WTC11 (cell line): ENCODE data around the gene RPS28. TPM values are rescaled to one million over a fixed set of nuclear protein-coding genes. Genes with fewer than 3 reads are reported as not detected.

Experiments used
- ATAC-seq: fragments of 200-7000 bp; cut with Tn5 transposase; 2 replicates; pipeline ENCODE4 v1.10.0; 2021; ENCODE audit warnings: mild to moderate bottlenecking, moderate library complexity
- CTCF ChIA-PET: fragments of 300-600 bp; sonication (Branson Sonifier 250); formaldehyde crosslinking; loops from one replicate; lab custom pipeline; 2021; ENCODE audit warnings: antibody characterized with exemption; lab: Charles Lee
- POLR2A ChIA-PET: fragments of 350-600 bp; sonication (Branson Sonifier 250); formaldehyde crosslinking; loops from one replicate; lab custom pipeline; 2021; ENCODE audit warnings: antibody characterized with exemption; lab: Charles Lee
- DNase-seq: peaks from one replicate; pipeline ENCODE4 v3.0.0; 2021; ENCODE audit warnings: low spot score
- H3K27ac Mint-ChIP-seq: 2 replicates; pipeline ENCODE4 v1.8.0; 2021; ENCODE audit warnings: mixed read lengths
- H3K27me3 Mint-ChIP-seq: 2 replicates; pipeline ENCODE4 v1.8.0; 2021; ENCODE audit warnings: low read depth, mild to moderate bottlenecking, moderate library complexity, mixed read lengths
- H3K36me3 Mint-ChIP-seq: 2 replicates; pipeline ENCODE4 v1.8.0; 2021; ENCODE audit warnings: mixed read lengths
- H3K4me1 Mint-ChIP-seq: 2 replicates; pipeline ENCODE4 v1.8.0; 2022; ENCODE audit warnings: mixed read lengths
- H3K4me3 Mint-ChIP-seq: 2 replicates; pipeline ENCODE4 v1.8.0; 2021; ENCODE audit warnings: mild to moderate bottlenecking, moderate library complexity, mixed read lengths
- H3K9me3 Mint-ChIP-seq: 2 replicates; pipeline ENCODE4 v1.8.0; 2021; ENCODE audit warnings: mixed read lengths
- ETV6 ChIP-seq: sonication (generic); formaldehyde crosslinking; IDR thresholded peaks from 2 replicates; pipeline ENCODE4 v1.8.1; 2022; ENCODE audit warnings: mild to moderate bottlenecking, missing genetic modification reagents
- MYBL2 ChIP-seq: sonication (generic); formaldehyde crosslinking; IDR thresholded peaks from 2 replicates; pipeline ENCODE4 v1.8.1; 2023; ENCODE audit warnings: mild to moderate bottlenecking, moderate library complexity, missing genetic modification reagents
- NR1H2 ChIP-seq: sonication (generic); formaldehyde crosslinking; IDR thresholded peaks from 2 replicates; pipeline ENCODE4 v1.9.0; 2021; ENCODE audit warnings: mild to moderate bottlenecking, moderate library complexity, missing genetic modification reagents
- PRRX2 ChIP-seq: fragments of 250-450 bp; sonication (Bioruptor Pico); IDR thresholded peaks from 2 replicates; pipeline ENCODE4 v1.8.0; 2021; ENCODE audit warnings: mild to moderate bottlenecking
- RELA ChIP-seq: sonication (generic); formaldehyde crosslinking; IDR thresholded peaks from 2 replicates; pipeline ENCODE4 v1.8.1; 2022; ENCODE audit warnings: missing genetic modification reagents, mild to moderate bottlenecking, borderline replicate concordance
- SMAD3 ChIP-seq: sonication (generic); formaldehyde crosslinking; IDR thresholded peaks from 2 replicates; pipeline ENCODE4 v1.8.0; 2022; ENCODE audit warnings: missing genetic modification reagents, mild to moderate bottlenecking, borderline replicate concordance
- SMAD4 ChIP-seq: sonication (generic); formaldehyde crosslinking; IDR thresholded peaks from 2 replicates; pipeline ENCODE4 v1.8.0; 2022; ENCODE audit warnings: mild to moderate bottlenecking, missing genetic modification reagents
- SP1 ChIP-seq: sonication (generic); formaldehyde crosslinking; conservative IDR thresholded peaks from 2 replicates; pipeline ENCODE4 v1.8.1; 2022; ENCODE audit warnings: missing genetic modification reagents
- TP53 ChIP-seq: sonication (generic); formaldehyde crosslinking; IDR thresholded peaks from 2 replicates; pipeline ENCODE4 v1.8.1; 2023; ENCODE audit warnings: mild to moderate bottlenecking, missing genetic modification reagents
- ZNF423 ChIP-seq: fragments of 250-450 bp; sonication (Bioruptor Pico); IDR thresholded peaks from 2 replicates; pipeline ENCODE4 v2.1.2; 2022; ENCODE audit warnings: mild to moderate bottlenecking, moderate library complexity
- total RNA-seq: library from RNA; stranded (reverse); gene quantifications from 3 replicates; pipeline ENCODE4 v1.2.3, GENCODE V29; 2021
- TF ChIP-seq, protein P1 (sequence below): fragments of 250-450 bp; sonication (Bioruptor Pico); IDR thresholded peaks from 2 replicates; pipeline ENCODE4 v1.8.0; 2021; ENCODE audit warnings: mild to moderate bottlenecking
- TF ChIP-seq, protein P2 (sequence below): sonication (generic); formaldehyde crosslinking; IDR thresholded peaks from 2 replicates; pipeline ENCODE4 v1.8.1; 2022; ENCODE audit warnings: low read depth, mild to moderate bottlenecking, moderate library complexity, missing genetic modification reagents, borderline replicate concordance
- TF ChIP-seq, protein P3 (sequence below): sonication (generic); formaldehyde crosslinking; IDR thresholded peaks from 2 replicates; pipeline ENCODE4 v1.8.1; 2023; ENCODE audit warnings: mild to moderate bottlenecking, moderate library complexity, missing genetic modification reagents
- TF ChIP-seq, protein P4 (sequence below): sonication (generic); formaldehyde crosslinking; IDR thresholded peaks from 2 replicates; pipeline ENCODE4 v1.8.1; 2022; ENCODE audit warnings: mild to moderate bottlenecking, moderate library complexity, missing genetic modification reagents
- TF ChIP-seq, protein P5 (sequence below): sonication (generic); formaldehyde crosslinking; IDR thresholded peaks from 2 replicates; pipeline ENCODE4 v1.8.0; 2023; ENCODE audit warnings: missing genetic modification reagents, mild to moderate bottlenecking, borderline replicate concordance
- TF ChIP-seq, protein P6 (sequence below): sonication (generic); formaldehyde crosslinking; IDR thresholded peaks from 2 replicates; pipeline ENCODE4 v1.8.1; 2022; ENCODE audit warnings: mild to moderate bottlenecking, missing genetic modification reagents, moderate library complexity, borderline replicate concordance

Gene RPS28
- total RNA-seq, 1 experiment from 2014 or later, result 2,082 TPM

DNA sequence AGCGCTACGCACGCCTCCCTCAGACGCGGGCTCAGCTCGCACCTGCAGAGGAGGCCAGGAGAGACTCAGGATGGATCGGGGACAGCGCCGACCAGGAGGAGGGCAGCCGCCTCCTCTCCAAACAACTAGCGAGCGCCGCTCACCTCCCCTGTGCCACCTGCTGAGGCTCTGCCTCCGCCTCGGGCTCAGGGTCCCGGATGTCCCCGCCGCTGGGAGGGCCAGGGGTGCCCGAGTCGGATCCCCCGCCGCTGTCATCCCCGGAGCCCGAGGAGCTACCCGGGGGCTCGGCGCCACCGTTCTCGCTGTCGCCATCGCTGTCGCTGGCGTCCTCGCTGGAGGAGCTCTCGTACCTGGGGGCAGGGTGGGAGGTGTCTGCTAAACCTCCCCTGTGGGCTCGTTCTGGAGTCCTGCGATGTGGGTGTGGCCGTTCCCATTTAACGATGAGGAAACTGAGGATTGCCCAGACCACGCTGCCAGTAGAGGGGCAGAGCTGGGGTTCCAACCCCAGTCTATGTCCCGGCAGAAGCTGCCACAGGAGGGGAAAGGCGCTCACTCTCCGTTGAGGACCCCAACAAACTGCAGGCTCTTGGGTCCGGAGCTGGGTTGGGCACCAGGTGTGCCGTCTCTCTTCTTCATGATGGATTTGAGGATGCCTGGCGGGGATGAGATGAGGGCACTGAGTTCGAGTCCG, 12.6 kb downstream of the RPS28 start (continued):
- TF ChIP-seq, protein P1, sequence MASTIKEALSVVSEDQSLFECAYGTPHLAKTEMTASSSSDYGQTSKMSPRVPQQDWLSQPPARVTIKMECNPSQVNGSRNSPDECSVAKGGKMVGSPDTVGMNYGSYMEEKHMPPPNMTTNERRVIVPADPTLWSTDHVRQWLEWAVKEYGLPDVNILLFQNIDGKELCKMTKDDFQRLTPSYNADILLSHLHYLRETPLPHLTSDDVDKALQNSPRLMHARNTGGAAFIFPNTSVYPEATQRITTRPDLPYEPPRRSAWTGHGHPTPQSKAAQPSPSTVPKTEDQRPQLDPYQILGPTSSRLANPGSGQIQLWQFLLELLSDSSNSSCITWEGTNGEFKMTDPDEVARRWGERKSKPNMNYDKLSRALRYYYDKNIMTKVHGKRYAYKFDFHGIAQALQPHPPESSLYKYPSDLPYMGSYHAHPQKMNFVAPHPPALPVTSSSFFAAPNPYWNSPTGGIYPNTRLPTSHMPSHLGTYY (CRISPR knock-in tag), result no peak
- TF ChIP-seq, protein P2, sequence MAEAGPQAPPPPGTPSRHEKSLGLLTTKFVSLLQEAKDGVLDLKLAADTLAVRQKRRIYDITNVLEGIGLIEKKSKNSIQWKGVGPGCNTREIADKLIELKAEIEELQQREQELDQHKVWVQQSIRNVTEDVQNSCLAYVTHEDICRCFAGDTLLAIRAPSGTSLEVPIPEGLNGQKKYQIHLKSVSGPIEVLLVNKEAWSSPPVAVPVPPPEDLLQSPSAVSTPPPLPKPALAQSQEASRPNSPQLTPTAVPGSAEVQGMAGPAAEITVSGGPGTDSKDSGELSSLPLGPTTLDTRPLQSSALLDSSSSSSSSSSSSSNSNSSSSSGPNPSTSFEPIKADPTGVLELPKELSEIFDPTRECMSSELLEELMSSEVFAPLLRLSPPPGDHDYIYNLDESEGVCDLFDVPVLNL (CRISPR knock-in tag), result no peak
- TF ChIP-seq SMAD4, result no peak
- TF ChIP-seq ETV6 (CRISPR knock-in tag), result 0 out of 2 replicates have a peak, but pooled peaks have one; percentile 18
- TF ChIP-seq SMAD3 (CRISPR knock-in tag), result no peak
- TF ChIP-seq PRRX2 (CRISPR knock-in tag), result no peak
- no peak for TF ChIP-seq ZNF423 (CRISPR knock-in tag)
- 0 out of 2 replicates have a peak, but pooled peaks have one; percentile 21 for TF ChIP-seq MYBL2 (CRISPR knock-in tag)
- TF ChIP-seq, protein P3, sequence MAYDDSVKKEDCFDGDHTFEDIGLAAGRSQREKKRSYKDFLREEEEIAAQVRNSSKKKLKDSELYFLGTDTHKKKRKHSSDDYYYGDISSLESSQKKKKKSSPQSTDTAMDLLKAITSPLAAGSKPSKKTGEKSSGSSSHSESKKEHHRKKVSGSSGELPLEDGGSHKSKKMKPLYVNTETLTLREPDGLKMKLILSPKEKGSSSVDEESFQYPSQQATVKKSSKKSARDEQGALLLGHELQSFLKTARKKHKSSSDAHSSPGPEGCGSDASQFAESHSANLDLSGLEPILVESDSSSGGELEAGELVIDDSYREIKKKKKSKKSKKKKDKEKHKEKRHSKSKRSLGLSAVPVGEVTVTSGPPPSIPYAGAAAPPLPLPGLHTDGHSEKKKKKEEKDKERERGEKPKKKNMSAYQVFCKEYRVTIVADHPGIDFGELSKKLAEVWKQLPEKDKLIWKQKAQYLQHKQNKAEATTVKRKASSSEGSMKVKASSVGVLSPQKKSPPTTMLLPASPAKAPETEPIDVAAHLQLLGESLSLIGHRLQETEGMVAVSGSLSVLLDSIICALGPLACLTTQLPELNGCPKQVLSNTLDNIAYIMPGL (CRISPR knock-in tag), result 0 out of 2 replicates have a peak, but pooled peaks have one; percentile 19
- TF ChIP-seq, protein P4, sequence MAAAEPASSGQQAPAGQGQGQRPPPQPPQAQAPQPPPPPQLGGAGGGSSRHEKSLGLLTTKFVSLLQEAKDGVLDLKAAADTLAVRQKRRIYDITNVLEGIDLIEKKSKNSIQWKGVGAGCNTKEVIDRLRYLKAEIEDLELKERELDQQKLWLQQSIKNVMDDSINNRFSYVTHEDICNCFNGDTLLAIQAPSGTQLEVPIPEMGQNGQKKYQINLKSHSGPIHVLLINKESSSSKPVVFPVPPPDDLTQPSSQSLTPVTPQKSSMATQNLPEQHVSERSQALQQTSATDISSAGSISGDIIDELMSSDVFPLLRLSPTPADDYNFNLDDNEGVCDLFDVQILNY (CRISPR knock-in tag), result no peak

DNA sequence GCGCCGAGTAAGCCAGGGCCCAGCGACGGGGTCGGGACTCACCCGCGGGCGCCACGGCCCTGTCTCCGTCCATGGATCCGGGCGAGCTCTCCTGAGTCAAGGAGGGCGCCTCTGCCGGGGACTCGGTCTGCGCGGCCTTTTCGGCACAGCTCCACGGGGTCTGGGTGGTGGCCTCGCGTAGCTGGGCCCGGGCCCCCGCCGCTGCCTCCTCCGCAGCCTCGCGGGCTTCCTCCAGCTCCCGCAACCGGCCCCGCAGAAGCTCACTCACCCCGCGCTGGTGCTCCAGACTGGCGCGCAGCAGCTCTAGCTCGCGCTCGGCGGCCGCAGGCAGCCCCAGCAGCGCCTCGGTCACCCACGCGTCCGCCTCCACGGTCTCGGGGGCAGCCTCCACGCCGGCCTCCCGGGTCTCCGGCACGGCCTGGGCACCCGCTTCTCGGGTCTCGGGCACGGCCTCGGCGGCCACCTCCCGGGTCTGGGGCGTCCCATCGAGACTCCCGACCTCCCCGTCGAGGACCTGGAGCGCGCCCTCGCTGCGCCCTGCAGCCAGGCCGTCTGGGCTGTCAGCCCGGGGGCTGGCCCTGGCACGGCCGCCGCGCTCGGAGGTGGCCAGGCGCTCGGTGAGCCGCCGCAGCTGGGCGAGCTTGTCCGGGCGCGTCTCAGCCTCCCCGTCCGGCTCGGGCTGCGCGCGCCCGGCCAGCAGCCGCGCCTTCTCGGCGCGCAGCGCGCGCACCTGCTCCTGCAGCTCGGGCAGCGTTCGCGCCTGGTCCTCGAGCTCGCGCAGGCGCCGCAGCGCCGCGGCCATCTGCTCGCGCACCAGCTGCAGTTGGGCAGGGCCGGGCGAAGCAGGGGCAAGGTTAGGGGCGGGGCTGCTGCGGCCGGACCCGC, 13.4 kb downstream of the RPS28 start:
- ChIA-PET CTCF (interaction anchor here (0.6 to 5.7 kb wide), 29 partner anchors 8 to 390 kb away, joined by 3 to 40 read pairs (median 3); partner anchors contain the start of genes ANGPTL4, HNRNPM, KANK3 and MARCHF2), POLR2A (interaction anchor here (0.6 to 1.1 kb wide), 5 partner anchors 8 to 179 kb away, joined by 3 read pairs; no protein-coding TSS in a partner anchor)
- H3K4me3 Mint-ChIP-seq, result peak overlapping the region; percentile 70
- ATAC-seq, result peak; percentile 53
- H3K36me3 Mint-ChIP-seq, result no peaks in the 10 kb centered on the region
- no peak overlapping the region for H3K27ac Mint-ChIP-seq
- H3K9me3 Mint-ChIP-seq, result no peaks in the 10 kb centered on the region
- DNase-seq, result peak; percentile 78
- peaks cover 19% of the 10 kb centered on the region for H3K4me1 Mint-ChIP-seq
- H3K27me3 Mint-ChIP-seq, result peaks cover 75% of the 10 kb centered on the region
- 0 out of 2 replicates have a peak, but pooled peaks have one; percentile 18 for TF ChIP-seq SP1
- peak; percentile 48; the same call in 1 of the 2 replicates for TF ChIP-seq TP53 (CRISPR knock-in tag)
- TF ChIP-seq NR1H2 (CRISPR knock-in tag), result no peak
- no peak for TF ChIP-seq RELA
- TF ChIP-seq, protein P5, sequence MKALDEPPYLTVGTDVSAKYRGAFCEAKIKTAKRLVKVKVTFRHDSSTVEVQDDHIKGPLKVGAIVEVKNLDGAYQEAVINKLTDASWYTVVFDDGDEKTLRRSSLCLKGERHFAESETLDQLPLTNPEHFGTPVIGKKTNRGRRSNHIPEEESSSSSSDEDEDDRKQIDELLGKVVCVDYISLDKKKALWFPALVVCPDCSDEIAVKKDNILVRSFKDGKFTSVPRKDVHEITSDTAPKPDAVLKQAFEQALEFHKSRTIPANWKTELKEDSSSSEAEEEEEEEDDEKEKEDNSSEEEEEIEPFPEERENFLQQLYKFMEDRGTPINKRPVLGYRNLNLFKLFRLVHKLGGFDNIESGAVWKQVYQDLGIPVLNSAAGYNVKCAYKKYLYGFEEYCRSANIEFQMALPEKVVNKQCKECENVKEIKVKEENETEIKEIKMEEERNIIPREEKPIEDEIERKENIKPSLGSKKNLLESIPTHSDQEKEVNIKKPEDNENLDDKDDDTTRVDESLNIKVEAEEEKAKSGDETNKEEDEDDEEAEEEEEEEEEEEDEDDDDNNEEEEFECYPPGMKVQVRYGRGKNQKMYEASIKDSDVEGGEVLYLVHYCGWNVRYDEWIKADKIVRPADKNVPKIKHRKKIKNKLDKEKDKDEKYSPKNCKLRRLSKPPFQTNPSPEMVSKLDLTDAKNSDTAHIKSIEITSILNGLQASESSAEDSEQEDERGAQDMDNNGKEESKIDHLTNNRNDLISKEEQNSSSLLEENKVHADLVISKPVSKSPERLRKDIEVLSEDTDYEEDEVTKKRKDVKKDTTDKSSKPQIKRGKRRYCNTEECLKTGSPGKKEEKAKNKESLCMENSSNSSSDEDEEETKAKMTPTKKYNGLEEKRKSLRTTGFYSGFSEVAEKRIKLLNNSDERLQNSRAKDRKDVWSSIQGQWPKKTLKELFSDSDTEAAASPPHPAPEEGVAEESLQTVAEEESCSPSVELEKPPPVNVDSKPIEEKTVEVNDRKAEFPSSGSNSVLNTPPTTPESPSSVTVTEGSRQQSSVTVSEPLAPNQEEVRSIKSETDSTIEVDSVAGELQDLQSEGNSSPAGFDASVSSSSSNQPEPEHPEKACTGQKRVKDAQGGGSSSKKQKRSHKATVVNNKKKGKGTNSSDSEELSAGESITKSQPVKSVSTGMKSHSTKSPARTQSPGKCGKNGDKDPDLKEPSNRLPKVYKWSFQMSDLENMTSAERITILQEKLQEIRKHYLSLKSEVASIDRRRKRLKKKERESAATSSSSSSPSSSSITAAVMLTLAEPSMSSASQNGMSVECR (CRISPR knock-in tag), result 0 out of 2 replicates have a peak, but pooled peaks have one; percentile 8
- TF ChIP-seq, protein P6, sequence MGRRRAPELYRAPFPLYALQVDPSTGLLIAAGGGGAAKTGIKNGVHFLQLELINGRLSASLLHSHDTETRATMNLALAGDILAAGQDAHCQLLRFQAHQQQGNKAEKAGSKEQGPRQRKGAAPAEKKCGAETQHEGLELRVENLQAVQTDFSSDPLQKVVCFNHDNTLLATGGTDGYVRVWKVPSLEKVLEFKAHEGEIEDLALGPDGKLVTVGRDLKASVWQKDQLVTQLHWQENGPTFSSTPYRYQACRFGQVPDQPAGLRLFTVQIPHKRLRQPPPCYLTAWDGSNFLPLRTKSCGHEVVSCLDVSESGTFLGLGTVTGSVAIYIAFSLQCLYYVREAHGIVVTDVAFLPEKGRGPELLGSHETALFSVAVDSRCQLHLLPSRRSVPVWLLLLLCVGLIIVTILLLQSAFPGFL, result no peak
- TF ChIP-seq, protein P2 (CRISPR knock-in tag), result 0 out of 2 replicates have a peak, but pooled peaks have one; percentile 30
- TF ChIP-seq, protein P3 (CRISPR knock-in tag), result peak; percentile 57; the same call in 1 of the 2 replicates
